Stomach (tissue), 9 donors: Measurements from ENCODE around the gene CRYBG2. TPM values are rescaled to one million over a fixed set of nuclear protein-coding genes. Genes with fewer than 3 reads are reported as not detected.

Source experiments
- DNase-seq, 2 donors: peaks; one replicate each; pipeline versions ENCODE4 v3.0.0 to v3.0.0-alpha.2; 2013 to 2019
- H3K27ac ChIP-seq, 5 donors: fragments of 200-600 bp in 4 of 5; sonication (generic) in 4 of 5; one replicate each; pipeline ENCODE4 v1.5.1; 2013 to 2019; ENCODE audit warnings: mild to moderate bottlenecking in 1 of 5, moderate library complexity in 1 of 5
- H3K27me3 ChIP-seq, 3 donors: fragments of 200-600 bp; sonication (generic); one replicate each; pipeline ENCODE4 v1.5.1; 2017 to 2019; ENCODE audit warnings: mixed run types in 1 of 3
- H3K36me3 ChIP-seq, 4 donors: fragments of 200-600 bp; sonication (generic); 1 replicate in 3 of 4; 2 replicates in 1 of 4; pipeline ENCODE4 v1.5.1; 2016 to 2019
- H3K4me1 ChIP-seq, 4 donors: fragments of 200-600 bp; sonication (generic); one replicate each; pipeline ENCODE4 v1.5.1; 2016 to 2019
- H3K4me3 ChIP-seq, 4 donors: fragments of 200-600 bp; sonication (generic) in 3 of 4; one replicate each; pipeline ENCODE4 v1.5.1; 2016 to 2019; ENCODE audit warnings: mild to moderate bottlenecking in 1 of 4
- H3K9me3 ChIP-seq, 4 donors: fragments of 200-600 bp; sonication (generic); one replicate each; pipeline ENCODE4 v1.5.1; 2016 to 2019
- EP300 ChIP-seq: sonication (generic); formaldehyde crosslinking; IDR thresholded peaks from one replicate; pipeline ENCODE4 v1.6.1; 2017; ENCODE audit warnings: antibody characterized with exemption
- POLR2A ChIP-seq, 4 donors: fragments of 450-650 bp; IDR thresholded peaks; one replicate each; pipeline ENCODE4 v1.6.1; 2016; ENCODE audit warnings: antibody characterized with exemption in 4 of 4, control low read depth in 2 of 4, mild to moderate bottlenecking in 1 of 4, moderate library complexity in 1 of 4
- POLR2AphosphoS5 ChIP-seq, 3 donors: sonication (generic); formaldehyde crosslinking; IDR thresholded peaks; one replicate each; pipeline ENCODE4 v1.6.1; 2016; ENCODE audit warnings: antibody characterized with exemption in 3 of 3
- WGBS, 5 donors: extraction: QIAGEN DNeasy Blood & Tissue Kit in 3 of 5; methylation state at CpG; one replicate each; pipeline versions ENCODE4 v1.1.5 to v1.1.7; 2013 to 2018; 5-methylcytosine and 5-hydroxymethylcytosine counted together
- intact Hi-C: fragments of 100-400 bp; cut with DNase I; formaldehyde crosslinking; loops from one replicate; pipeline ENCODE4 v1.15.1; 2023; ENCODE audit warnings: low total_unique reads
- polyA plus RNA-seq, 3 donors: library from polyadenylated mRNA; stranded (reverse); fragments of 200-250 nt; gene quantifications; one replicate each; pipeline ENCODE4 v1.2.3, GENCODE V29; 2013
- total RNA-seq, 5 donors: library from RNA; depleted of rRNA; stranded (reverse); fragments of >200 nt; gene quantifications; one replicate each; pipeline versions ENCODE4 v1.1.0 to v1.2.3, GENCODE V29; 2014 to 2016
- TF ChIP-seq, protein P1 (sequence below), 7 experiments: fragments of 450-650 bp in 4 of 7; fragments of 200-600 bp in 3 of 7; sonication (generic) in 3 of 7; IDR thresholded peaks; one replicate each; pipeline ENCODE4 v1.5.1; 2016 to 2019; ENCODE audit warnings: antibody characterized with exemption in 7 of 7, control low read depth in 2 of 7, mild to moderate bottlenecking in 1 of 7
- donor health status: healthy with polysubstance abuse.
- donor health status: Bipolar disorder and iron deficiency.
- donor health status: healthy.

Gene CRYBG2
- total and polyA plus RNA-seq, 8 donors, result 0.15 to 66.8 (median 3.2) TPM

DNA sequence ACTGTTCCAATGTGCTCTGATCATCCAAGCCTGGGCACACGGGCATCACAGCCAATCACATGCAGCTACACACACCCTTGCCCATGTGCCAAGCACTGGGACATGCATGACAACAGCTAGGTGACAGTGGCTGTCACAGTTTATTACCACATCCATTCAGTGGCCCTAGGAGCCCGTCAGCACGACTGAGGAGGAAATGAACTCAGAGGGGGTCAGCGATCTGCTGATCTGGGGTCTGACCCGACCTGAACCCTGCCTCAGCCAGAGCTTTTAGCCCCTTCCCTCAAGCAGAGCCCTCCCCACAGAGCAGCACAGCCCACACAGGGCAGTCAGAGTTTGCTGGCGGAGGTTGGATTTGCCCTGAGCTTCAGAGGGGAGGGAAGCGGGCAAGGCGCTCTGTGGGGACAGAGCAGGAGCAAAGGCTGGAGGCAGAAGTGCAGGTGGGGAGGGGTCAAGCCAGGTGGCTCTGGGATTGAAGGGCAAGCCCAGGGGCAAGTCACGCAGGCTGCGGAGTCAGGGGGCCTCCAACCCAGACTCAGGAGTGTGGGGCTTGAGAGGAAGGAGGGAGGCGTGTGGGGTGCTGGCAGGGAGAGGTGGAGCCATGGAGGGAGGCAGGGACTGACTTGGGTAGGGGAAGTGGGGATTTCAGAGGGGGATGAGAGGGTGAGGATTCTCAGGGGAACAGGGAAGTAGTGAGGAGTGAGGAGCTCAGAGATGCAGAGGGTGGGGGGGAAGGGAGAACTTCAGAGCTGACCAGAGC is 63.6 kb downstream of the CRYBG2 start:
- H3K36me3 ChIP-seq, result peaks cover 0 to 5% (median 1%) of the 10 kb centered on the region in 4 donors
- peak in 1 of 2 donors; percentile 19 for DNase-seq
- H3K4me3 ChIP-seq, result no peak overlapping the region
- WGBS, 5 donors, result 70 to 91% (median 74%) methylated on average over 9 to 11 of the region's 11 CpGs
- peak overlapping the region; percentile 41 to 100 (median 67) for H3K27ac ChIP-seq
- H3K4me1 ChIP-seq, result peaks cover 15 to 70% (median 29%) of the 10 kb centered on the region in 4 donors
- TF ChIP-seq POLR2AphosphoS5 (IDR thresholded peaks at IDR 0.05), result no peak
- no peak for TF ChIP-seq EP300
- TF ChIP-seq, protein P1, sequence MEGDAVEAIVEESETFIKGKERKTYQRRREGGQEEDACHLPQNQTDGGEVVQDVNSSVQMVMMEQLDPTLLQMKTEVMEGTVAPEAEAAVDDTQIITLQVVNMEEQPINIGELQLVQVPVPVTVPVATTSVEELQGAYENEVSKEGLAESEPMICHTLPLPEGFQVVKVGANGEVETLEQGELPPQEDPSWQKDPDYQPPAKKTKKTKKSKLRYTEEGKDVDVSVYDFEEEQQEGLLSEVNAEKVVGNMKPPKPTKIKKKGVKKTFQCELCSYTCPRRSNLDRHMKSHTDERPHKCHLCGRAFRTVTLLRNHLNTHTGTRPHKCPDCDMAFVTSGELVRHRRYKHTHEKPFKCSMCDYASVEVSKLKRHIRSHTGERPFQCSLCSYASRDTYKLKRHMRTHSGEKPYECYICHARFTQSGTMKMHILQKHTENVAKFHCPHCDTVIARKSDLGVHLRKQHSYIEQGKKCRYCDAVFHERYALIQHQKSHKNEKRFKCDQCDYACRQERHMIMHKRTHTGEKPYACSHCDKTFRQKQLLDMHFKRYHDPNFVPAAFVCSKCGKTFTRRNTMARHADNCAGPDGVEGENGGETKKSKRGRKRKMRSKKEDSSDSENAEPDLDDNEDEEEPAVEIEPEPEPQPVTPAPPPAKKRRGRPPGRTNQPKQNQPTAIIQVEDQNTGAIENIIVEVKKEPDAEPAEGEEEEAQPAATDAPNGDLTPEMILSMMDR (IDR thresholded peaks at IDR 0.05), result no peak
- TF ChIP-seq POLR2A (IDR thresholded peaks at IDR 0.05), result no peak
- intact Hi-C loops, result no loop called here
- H3K27me3 ChIP-seq, result no peaks in the 10 kb centered on the region
- H3K9me3 ChIP-seq, result no peaks in the 10 kb centered on the region

DNA sequence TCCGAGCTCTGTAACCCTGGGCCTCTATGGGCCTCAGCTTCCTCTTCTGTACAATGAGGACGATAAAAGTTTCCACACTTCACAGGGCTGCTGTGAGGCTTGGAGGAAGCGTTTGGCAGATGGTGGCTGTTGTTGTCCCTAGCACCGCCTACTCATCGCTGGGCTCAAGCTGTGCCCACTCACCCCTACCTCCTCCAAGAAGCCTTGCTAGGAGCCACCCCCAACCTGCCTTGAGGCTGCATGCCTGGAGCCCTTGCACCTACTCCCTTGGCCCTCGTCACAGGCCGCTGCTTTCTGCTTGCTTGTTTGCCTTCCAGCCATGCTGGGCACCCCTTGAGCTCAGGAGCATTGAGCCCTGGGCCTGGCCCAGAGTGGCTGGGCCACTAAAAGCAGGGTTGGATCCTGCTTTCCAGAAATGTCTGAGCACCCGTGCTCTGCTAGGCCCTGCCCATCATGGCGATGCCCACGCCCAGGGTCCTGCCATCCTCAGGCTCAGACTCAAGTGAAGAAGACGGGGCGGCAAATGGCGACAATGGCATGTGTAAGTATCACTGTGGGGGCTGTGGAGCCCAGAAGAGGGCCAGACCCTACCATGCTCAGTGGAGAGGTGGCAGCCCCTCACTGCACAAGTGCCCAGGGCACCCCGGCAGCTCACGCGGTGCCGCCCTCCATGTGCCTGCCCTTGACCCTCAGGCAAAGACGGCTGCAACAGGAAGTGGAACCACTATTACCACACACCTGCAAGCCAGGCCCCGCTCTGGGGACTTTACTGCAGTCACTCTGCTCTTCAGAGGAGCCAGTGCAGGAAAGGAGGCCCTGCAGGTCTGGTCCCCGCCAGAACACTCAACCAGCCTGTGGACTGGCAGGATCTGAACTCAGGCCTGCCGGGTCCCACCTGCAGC is 64.5 kb downstream of the CRYBG2 start:
- H3K27me3 ChIP-seq, result no peaks in the 10 kb centered on the region
- H3K36me3 ChIP-seq, result peaks cover 0 to 5% (median 0%) of the 10 kb centered on the region in 4 donors
- peak overlapping the region in 4 of 5 donors; percentile 61 to 100 (median 69) for H3K27ac ChIP-seq
- TF ChIP-seq EP300 (no peak), POLR2AphosphoS5 (IDR thresholded peaks at IDR 0.05) (no peak), POLR2A (IDR thresholded peaks at IDR 0.05) (no peak)
- TF ChIP-seq, protein P1 (IDR thresholded peaks at IDR 0.05), result no peak
- intact Hi-C loops, result loop anchor here (5.0 kb wide), 1 partner anchor 33 kb away; no protein-coding TSS in a partner anchor
- no peaks in the 10 kb centered on the region for H3K9me3 ChIP-seq
- WGBS, 5 donors, result 79 to 89% (median 86%) methylated on average over 14 to 21 of the region's 21 CpGs
- H3K4me1 ChIP-seq, result peaks cover 24 to 79% (median 38%) of the 10 kb centered on the region in 4 donors
- H3K4me3 ChIP-seq, result no peak overlapping the region
- DNase-seq, result peak; percentile 46 to 64

DNA sequence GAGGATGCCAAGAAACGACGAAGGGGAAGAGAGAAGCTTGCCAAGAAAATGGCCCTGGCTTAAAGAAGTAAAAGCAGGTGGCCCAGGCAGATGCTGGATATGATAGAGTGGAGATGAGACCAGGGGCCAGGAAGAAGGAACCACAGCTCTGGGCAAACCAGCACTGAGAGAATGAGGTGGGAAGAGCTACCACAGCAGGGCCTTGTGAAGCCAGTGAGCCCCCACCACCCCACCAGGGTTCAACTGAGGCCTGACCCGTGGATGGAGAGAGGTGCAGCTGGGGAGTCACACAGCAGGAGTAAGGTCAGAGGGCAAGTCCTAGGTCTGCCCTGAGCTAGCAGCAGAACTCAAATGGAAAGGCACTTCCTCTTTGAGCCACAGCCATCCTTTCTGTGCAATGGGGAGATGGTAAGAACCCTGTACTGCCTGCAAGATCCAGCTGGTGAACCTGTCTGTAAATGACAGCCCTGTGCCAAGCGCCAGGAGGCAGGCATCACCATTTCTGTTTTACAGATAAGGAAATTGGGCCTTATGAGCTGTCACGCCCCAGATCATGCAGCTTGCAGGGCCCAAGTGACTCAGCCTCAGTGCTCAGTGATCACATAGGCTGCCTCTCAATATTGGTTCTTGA is 65.5 kb downstream of the CRYBG2 start:
- no peak overlapping the region for H3K4me3 ChIP-seq
- peak in 1 of 2 donors; percentile 24 for DNase-seq
- H3K36me3 ChIP-seq, result no peaks in the 10 kb centered on the region
- H3K27me3 ChIP-seq, result no peaks in the 10 kb centered on the region
- no peaks in the 10 kb centered on the region for H3K9me3 ChIP-seq
- intact Hi-C loops, result loop anchor here (5.0 kb wide), 1 partner anchor 34 kb away; no protein-coding TSS in a partner anchor
- no peak for TF ChIP-seq EP300
- TF ChIP-seq POLR2AphosphoS5 (IDR thresholded peaks at IDR 0.05), result no peak
- TF ChIP-seq, protein P1 (IDR thresholded peaks at IDR 0.05), result no peak
- no peak for TF ChIP-seq POLR2A (IDR thresholded peaks at IDR 0.05)
- H3K4me1 ChIP-seq, result peaks cover 30 to 89% (median 45%) of the 10 kb centered on the region in 4 donors
- 41 to 62% (median 47%) methylated on average over 5 of the region's 5 CpGs for WGBS, 5 donors
- H3K27ac ChIP-seq, result peak overlapping the region; percentile 6 to 100 (median 67)

DNA sequence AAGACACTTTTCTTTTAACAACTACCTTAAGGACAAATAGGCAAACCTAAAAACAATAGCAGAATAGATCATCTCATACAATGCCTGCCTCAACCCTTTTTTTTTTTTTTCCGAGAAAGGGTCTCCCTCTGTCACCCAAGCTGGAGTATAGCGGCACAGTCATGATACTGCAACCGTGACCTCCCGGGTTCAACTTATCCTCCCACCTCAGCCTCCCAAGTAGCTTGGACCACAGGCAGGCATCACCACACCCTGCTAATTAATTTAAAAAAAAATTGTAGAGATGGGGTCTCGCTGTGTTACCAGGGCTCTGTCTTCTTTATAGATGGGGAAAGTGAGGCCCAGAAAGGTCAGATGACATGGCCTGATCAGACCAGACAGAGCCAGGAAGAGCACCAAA is 66.1 kb downstream of the CRYBG2 start:
- no peak for DNase-seq
- H3K4me1 ChIP-seq, result peaks cover 30 to 95% (median 45%) of the 10 kb centered on the region in 4 donors
- 77 to 91% (median 83%) methylated on average over 5 of the region's 5 CpGs for WGBS, 5 donors
- intact Hi-C loops, result loop anchor here (5.0 kb wide), 1 partner anchor 34 kb away; no protein-coding TSS in a partner anchor
- H3K4me3 ChIP-seq, result no peak overlapping the region
- H3K27ac ChIP-seq, result peak overlapping the region; percentile 6 to 100 (median 67)
- no peaks in the 10 kb centered on the region for H3K27me3 ChIP-seq
- TF ChIP-seq POLR2AphosphoS5 (IDR thresholded peaks at IDR 0.05) (no peak), EP300 (no peak), POLR2A (IDR thresholded peaks at IDR 0.05) (no peak)
- TF ChIP-seq, protein P1 (IDR thresholded peaks at IDR 0.05), result no peak
- peaks cover 0 to under 1% (median 0%) of the 10 kb centered on the region in 4 donors for H3K36me3 ChIP-seq
- no peaks in the 10 kb centered on the region for H3K9me3 ChIP-seq
